HepG2 (cell line): Measurements from ENCODE around the gene DYRK1B. TPM values are rescaled to one million over a fixed set of nuclear protein-coding genes. Genes with fewer than 3 reads are reported as not detected.

Source experiments
- ATAC-seq: fragments of 200-7000 bp; cut with Tn5 transposase; 3 replicates; pipeline ENCODE4 v1.9.1; 2020; ENCODE audit warnings: mild to moderate bottlenecking, moderate library complexity
- Bru-seq: library from RNA; stranded (reverse); fragments of 400-500 nt; gene quantifications from one replicate; lab custom pipeline; 2021; lab: Mats Ljungman, UMichigan
- BruChase-seq, 2 experiments: library from RNA; stranded (reverse); fragments of 400-500 nt; gene quantifications; one replicate each; lab custom pipeline; 2021; lab: Mats Ljungman, UMichigan
- BruUV-seq: library from RNA; stranded (reverse); fragments of 400-500 nt; replicated peaks from 2 replicates; lab custom pipeline; 2021; lab: Mats Ljungman, UMichigan
- CTCF ChIA-PET: fragments of 300-600 bp; formaldehyde crosslinking; extraction: SDS; loops from one replicate; lab custom pipeline; 2021; ENCODE audit warnings: low total read pairs, inconsistent platforms, low intra/inter-chr PET ratio; lab: Yijun Ruan, JAX
- POLR2A ChIA-PET: fragments of 350-600 bp; sonication (Branson Sonifier 250); formaldehyde crosslinking; loops from one replicate; lab custom pipeline; 2020; ENCODE audit warnings: antibody characterized with exemption, inconsistent platforms; lab: Yijun Ruan, JAX
- DNase-seq: peaks from one replicate; pipeline ENCODE4 v3.0.0-alpha.2; 2015; ENCODE audit warnings: low spot score
- FAIRE-seq: peaks from 3 replicates; lab custom pipeline; 2011; peaks lifted over from hg19 to GRCh38; lab: Jason Lieb, UNC
- H2AFZ ChIP-seq: one replicate; pipeline ENCODE4 v1.6.1; 2011; ENCODE audit warnings: low read length, inconsistent platforms
- H3K27ac ChIP-seq: fragments of 300-600 bp; 3 replicates; pipeline ENCODE4 v1.8.0; 2011; ENCODE audit warnings: mixed run types, mild to moderate bottlenecking, mixed read lengths, low read length, inconsistent platforms; ENCODE audit not compliant: insufficient read depth; ENCODE audit errors: extremely low read length
- H3K27me3 ChIP-seq, 2 experiments: fragments of 200-600 bp in 1 of 2; 2 replicates in 1 of 2; 3 replicates in 1 of 2; pipeline versions ENCODE4 v1.6.0 to v1.8.0; 2011; ENCODE audit warnings: low read length in 2 of 2, mild to moderate bottlenecking in 2 of 2, moderate library complexity in 2 of 2, inconsistent platforms in 1 of 2; ENCODE audit not compliant: insufficient read depth in 2 of 2, control insufficient read depth in 1 of 2
- H3K36me3 ChIP-seq, 2 experiments: fragments of 200-600 bp in 1 of 2; replicated peaks in 1 of 2; 2 replicates in 1 of 2; 3 replicates in 1 of 2; pipeline versions ENCODE4 v1.5.1 to v1.8.0; 2011; ENCODE audit warnings: low read length in 2 of 2, inconsistent platforms in 1 of 2; ENCODE audit not compliant: insufficient read depth in 2 of 2, control insufficient read depth in 1 of 2
- H3K4me1 ChIP-seq: 2 replicates; pipeline ENCODE4 v1.5.1; 2012; ENCODE audit warnings: low read length, inconsistent platforms; ENCODE audit not compliant: insufficient read depth
- H3K4me2 ChIP-seq: 2 replicates; pipeline ENCODE4 v1.6.0; 2011; ENCODE audit warnings: low read depth, low read length, inconsistent platforms
- H3K4me3 ChIP-seq, 3 experiments: fragments of 200-600 bp in 1 of 3; sonication (generic), shearing (Covaris generic) in 1 of 3; replicated peaks in 1 of 3; 2 replicates each; pipeline ENCODE4 v1.5.1; 2011 to 2016; ENCODE audit warnings: low read length in 3 of 3, inconsistent platforms in 2 of 3, low read depth in 2 of 3, mild to moderate bottlenecking in 2 of 3, control low read depth in 1 of 3, mixed read lengths in 1 of 3; ENCODE audit not compliant: insufficient read depth in 1 of 3
- H3K79me2 ChIP-seq: one replicate; pipeline ENCODE4 v1.6.1; 2011; ENCODE audit warnings: low read length, inconsistent platforms; ENCODE audit not compliant: insufficient read depth
- H3K9ac ChIP-seq: 2 replicates; pipeline ENCODE4 v1.6.0; 2011; ENCODE audit warnings: mild to moderate bottlenecking, low read depth, low read length, inconsistent platforms; ENCODE audit not compliant: insufficient read depth
- H3K9me3 ChIP-seq: 2 replicates; pipeline ENCODE4 v1.5.1; 2012; ENCODE audit warnings: mild to moderate bottlenecking, low read length
- H4K20me1 ChIP-seq: 2 replicates; pipeline ENCODE4 v1.6.0; 2011; ENCODE audit warnings: inconsistent platforms, mild to moderate bottlenecking, low read length, moderate library complexity; ENCODE audit not compliant: insufficient read depth
- AGO2 ChIP-seq: fragments of 200-400 bp; formaldehyde crosslinking; optimal IDR thresholded peaks from 2 replicates; pipeline ENCODE3; 2017; ENCODE audit warnings: mild to moderate bottlenecking, low read depth, low read length, moderate library complexity
- EHMT2 ChIP-seq: fragments of 200-600 bp; sonication (generic); IDR thresholded peaks from 2 replicates; pipeline ENCODE4 v1.7.0; 2017; ENCODE audit warnings: antibody characterized with exemption, low read depth, low read length, borderline replicate concordance
- NFYB ChIP-seq: sonication (generic); formaldehyde crosslinking; IDR thresholded peaks from 2 replicates; pipeline ENCODE4 v1.4.0; 2020; ENCODE audit warnings: missing genetic modification reagents
- NFYC ChIP-seq: IDR thresholded peaks from 2 replicates; pipeline ENCODE4 v1.6.1; 2016; ENCODE audit warnings: missing genetic modification reagents, missing compliant biosample characterization
- RBFOX2 ChIP-seq: fragments of 200-400 bp; formaldehyde crosslinking; IDR thresholded peaks from 2 replicates; pipeline ENCODE4 v1.6.1; 2017; ENCODE audit warnings: low read depth, mild to moderate bottlenecking, low read length
- RFX1 ChIP-seq: fragments of 450-650 bp; IDR thresholded peaks from 2 replicates; pipeline ENCODE4 v1.6.1; 2017
- RFXAP ChIP-seq: sonication (generic); formaldehyde crosslinking; IDR thresholded peaks from 2 replicates; pipeline ENCODE4 v1.4.0; 2020; ENCODE audit warnings: missing genetic modification reagents, borderline replicate concordance
- SUZ12 ChIP-seq: fragments of 150-350 bp; IDR thresholded peaks from 2 replicates; pipeline ENCODE4 v1.6.1; 2014; ENCODE audit warnings: low read depth, low read length
- YEATS4 ChIP-seq: sonication (generic); formaldehyde crosslinking; IDR thresholded peaks from 2 replicates; pipeline ENCODE4 v1.4.0; 2020; ENCODE audit warnings: missing genetic modification reagents, borderline replicate concordance
- ZNF224 ChIP-seq: sonication (generic); formaldehyde crosslinking; IDR thresholded peaks from 2 replicates; pipeline ENCODE4 v1.5.0; 2020; ENCODE audit warnings: mild to moderate bottlenecking, missing genetic modification reagents
- ZNF552 ChIP-seq: sonication (generic); formaldehyde crosslinking; IDR thresholded peaks from 2 replicates; pipeline ENCODE4 v1.9.0; 2022; ENCODE audit warnings: missing genetic modification reagents, mild to moderate bottlenecking, borderline replicate concordance
- ZNF687 ChIP-seq: sonication (generic); formaldehyde crosslinking; IDR thresholded peaks from 2 replicates; pipeline ENCODE4 v1.5.1; 2020; ENCODE audit warnings: mild to moderate bottlenecking, missing genetic modification reagents, moderate library complexity
- ZNF746 ChIP-seq: sonication (generic); formaldehyde crosslinking; IDR thresholded peaks from 2 replicates; pipeline ENCODE4 v1.8.0; 2022; ENCODE audit warnings: mild to moderate bottlenecking, missing genetic modification reagents
- WGBS: methylation state at CpG from one replicate; pipeline ENCODE4 v1.1.6; 2017; ENCODE audit warnings: low lambda C conversion rate; 5-methylcytosine and 5-hydroxymethylcytosine counted together
- in situ Hi-C: cut with HindIII; loops from 2 replicates; pipeline ENCODE4 v1.10.0; 2017; ENCODE audit warnings: low pct_unique_long_range_greater_than_20kb; ENCODE audit not compliant: extremely low pct_ligation_motif_present
- intact Hi-C: fragments of 100-400 bp; cut with micrococcal nuclease; formaldehyde crosslinking; loops from one replicate; pipeline ENCODE4 v1.10.0; 2022; ENCODE audit not compliant: unreplicated experiment
- long read RNA-seq, 2 experiments: library from RNA in 1 of 2; library from polyadenylated mRNA in 1 of 2; stranded (forward) in 1 of 2; unstranded in 1 of 2; transcript quantifications; one replicate each; pipeline ENCODE4 v2.0.0, GENCODE V29; 2019 to 2022
- polyA minus RNA-seq, 3 experiments: library from RNA; depleted of rRNA, polyadenylated mRNA; stranded (reverse); fragments of >200 nt; gene quantifications; 2 replicates each; pipeline ENCODE4 v1.2.3, GENCODE V29; 2011; ENCODE audit warnings: low replicate concordance in 1 of 3
- polyA plus RNA-seq, 8 experiments: library from polyadenylated mRNA; depleted of rRNA in 3 of 8; stranded (reverse) in 7 of 8; unstranded in 1 of 8; fragments of >200 nt; fragmentation: Illumina TruSeq in 4 of 8; extraction: Trizol in 4 of 8; gene quantifications; 2 replicates each; pipeline versions ENCODE4 v1.2.1 to v1.2.3, GENCODE V29; 2011 to 2016; ENCODE audit warnings: low read depth in 4 of 8, missing spikeins in 1 of 8, mixed read lengths in 1 of 8; ENCODE audit not compliant: insufficient read depth in 1 of 8
- total RNA-seq, 5 experiments: library from RNA; depleted of rRNA; stranded (reverse); fragments of >200 nt; fragmentation: Illumina TruSeq; extraction: Trizol; gene quantifications; 2 replicates each; pipeline ENCODE4 v1.2.3, GENCODE V29; 2016; ENCODE audit warnings: low read depth in 1 of 5

Gene DYRK1B
- total RNA-seq (2016; rRNA removed; fragmentation: Illumina TruSeq; extraction: Trizol) = 0.45 and 0.82 TPM in 2 replicates
- 1.2 and 1.7 TPM in 2 replicates for total RNA-seq (2016; cell fraction: cytosol; rRNA removed; fragmentation: Illumina TruSeq; extraction: Trizol; ENCODE audit: low read depth)
- 0.39 and 1.3 TPM in 2 replicates for total RNA-seq (2016; cell fraction: insoluble cytoplasmic fraction; rRNA removed; fragmentation: Illumina TruSeq; extraction: Trizol)
- total RNA-seq (2016; cell fraction: membrane; rRNA removed; fragmentation: Illumina TruSeq; extraction: Trizol) = 1.00 and 1.1 TPM in 2 replicates
- total RNA-seq (2016; cell fraction: nucleus; rRNA removed; fragmentation: Illumina TruSeq; extraction: Trizol) = 1.3 and 1.5 TPM in 2 replicates
- 1.1 and 1.3 TPM in 2 replicates for polyA plus RNA-seq (2011; rRNA removed)
- polyA plus RNA-seq (2011; cell fraction: cytosol; rRNA removed) = 0.50 and 0.64 TPM in 2 replicates
- polyA plus RNA-seq (2011; cell fraction: nucleus; rRNA removed) = 5.0 and 6.5 TPM in 2 replicates
- polyA plus RNA-seq (2012) = 2.0 and 2.5 TPM in 2 replicates
- polyA plus RNA-seq (2016; cell fraction: cytosol; fragmentation: Illumina TruSeq; extraction: Trizol; ENCODE audit: low read depth) = 1.7 and 1.9 TPM in 2 replicates
- polyA plus RNA-seq (2016; cell fraction: insoluble cytoplasmic fraction; fragmentation: Illumina TruSeq; extraction: Trizol; ENCODE audit: low read depth) = 0.58 and 0.68 TPM in 2 replicates
- 1.8 and 2.4 TPM in 2 replicates for polyA plus RNA-seq (2016; cell fraction: membrane; fragmentation: Illumina TruSeq; extraction: Trizol; ENCODE audit: low read depth)
- 4.3 and 5.9 TPM in 2 replicates for polyA plus RNA-seq (2016; cell fraction: nucleus; fragmentation: Illumina TruSeq; extraction: Trizol; ENCODE audit: insufficient read depth, low read depth)
- polyA minus RNA-seq (2011; rRNA and poly(A)+ RNA removed; ENCODE audit: low replicate concordance) = 1.2 and 13.7 TPM in 2 replicates
- not detected in 2 replicates for polyA minus RNA-seq (2011; cell fraction: cytosol; rRNA and poly(A)+ RNA removed)
- 1.3 and 2.7 TPM in 2 replicates for polyA minus RNA-seq (2011; cell fraction: nucleus; rRNA and poly(A)+ RNA removed)
- Bru-seq, nascent RNA = percentile 42 among the genes with signal in this experiment
- percentile 61 among the genes with signal in this experiment for BruChase-seq, experiment 1, labeled RNA remaining after a 6-hour chase
- percentile 58 among the genes with signal in this experiment for BruChase-seq, experiment 2, labeled RNA remaining after a 2-hour chase
- long read RNA-seq, experiment 1 = 0 reads
- long read RNA-seq, experiment 2, partial matches to known transcripts = 2 of 3 reads
- long read RNA-seq, experiment 2, other reads (novel, unspliced or antisense) = 1 of 3 reads

GRCh38 chr19:39833464-39834286 lies at the start of gene DYRK1B:
Gene DYRK1B (minus strand): TSS chr19:39834162. CDS start chr19:39831867, 2,295 bp downstream.
- Histone ChIP-seq H4K20me1 (no peaks in the 10 kb centered on the region), H3K27me3 (no peaks in the 10 kb centered on the region), H3K4me3 (no peak within 1 kb of the TSS), H3K9me3 (no peaks in the 10 kb centered on the region), H3K79me2 (peaks cover 1% of the 10 kb centered on the region), H3K36me3 (peaks cover 32 to 65% of the 10 kb centered on the region in 2 experiments), H2AFZ (no peak within 1 kb of the TSS), H3K4me2 (no peak within 1 kb of the TSS), H3K9ac (no peak within 1 kb of the TSS), H3K4me1 (no peaks in the 10 kb centered on the region), H3K27ac (no peak within 1 kb of the TSS)
- intact Hi-C loops = no loop called here
- POLR2A ChIA-PET = no interaction called here
- in situ Hi-C loops = no loop called here
- FAIRE-seq = no peak
- peak; percentile 63 for ATAC-seq
- no peak for DNase-seq
- no TSS peak for BruUV-seq
- CTCF ChIA-PET = no interaction called here
- 96% methylated on average over 42 of the region's 59 CpGs for WGBS
- TF ChIP-seq NFYB (peak; percentile 71), ZNF224 (CRISPR knock-in tag) (no peak), ZNF687 (CRISPR knock-in tag) (0 out of 2 replicates have a peak, but pooled peaks have one; percentile 8), AGO2 (peak; percentile 84), NFYC (CRISPR knock-in tag) (peak; percentile 66), EHMT2 (no peak), ZNF746 (CRISPR knock-in tag) (no peak), RFXAP (peak; percentile 98), YEATS4 (CRISPR knock-in tag) (no peak), ZNF552 (no peak), RFX1 (peak; percentile 20; the same call in 1 of the 2 replicates), SUZ12 (no peak), RBFOX2 (peak; percentile 16; the same call in 1 of the 2 replicates)
